HEK293 (cell line): Measurements from ENCODE around the gene MVB12B.

ENCODE experiments used
- CTCF ChIP-seq: fragments of 450-650 bp; formaldehyde crosslinking; IDR thresholded peaks from 2 replicates; pipeline ENCODE4 v1.5.1; 2016; ENCODE audit warnings: missing biosample characterization, missing genetic modification characterization
- ELK4 ChIP-seq: IDR thresholded peaks from 2 replicates; pipeline ENCODE4 v1.6.1; 2011; ENCODE audit warnings: mild to moderate bottlenecking, low read depth, low read length, borderline replicate concordance
- REPIN1 ChIP-seq: fragments of 450-650 bp; formaldehyde crosslinking; IDR thresholded peaks from 2 replicates; pipeline ENCODE4 v1.5.1; 2017; ENCODE audit warnings: missing biosample characterization, missing genetic modification characterization, low read depth
- REST ChIP-seq: fragments of 450-650 bp; formaldehyde crosslinking; IDR thresholded peaks from 2 replicates; pipeline ENCODE4 v1.5.1; 2016; ENCODE audit warnings: missing biosample characterization, missing genetic modification characterization
- SETDB1 ChIP-seq: IDR thresholded peaks from one replicate; pipeline ENCODE4 v1.6.1; 2017; ENCODE audit warnings: mild to moderate bottlenecking, low read length, moderate library complexity, mixed read lengths; ENCODE audit not compliant: insufficient read length
- ZFP3 ChIP-seq: fragments of 450-650 bp; formaldehyde crosslinking; IDR thresholded peaks from 2 replicates; pipeline ENCODE4 v1.5.1; 2016; ENCODE audit warnings: low read depth, missing biosample characterization, missing genetic modification characterization
- ZNF223 ChIP-seq: fragments of 450-650 bp; formaldehyde crosslinking; IDR thresholded peaks from 2 replicates; pipeline ENCODE4 v1.5.1; 2016; ENCODE audit warnings: missing biosample characterization, missing genetic modification characterization
- ZNF26 ChIP-seq: fragments of 450-650 bp; formaldehyde crosslinking; IDR thresholded peaks from 2 replicates; pipeline ENCODE4 v1.5.1; 2016; ENCODE audit warnings: missing biosample characterization, missing genetic modification characterization
- ZNF544 ChIP-seq: fragments of 450-650 bp; formaldehyde crosslinking; IDR thresholded peaks from 2 replicates; pipeline ENCODE4 v1.5.0; 2017; ENCODE audit warnings: missing biosample characterization, missing genetic modification characterization
- ZNF560 ChIP-seq: fragments of 450-650 bp; formaldehyde crosslinking; IDR thresholded peaks from 2 replicates; pipeline ENCODE4 v1.5.1; 2017; ENCODE audit warnings: missing biosample characterization, missing genetic modification characterization, borderline replicate concordance

- TF ChIP-seq CTCF (tag by site-specific recombination) (no peak), ELK4 (no peak), ZNF560 (tag by site-specific recombination) (no peak), ZNF223 (tag by site-specific recombination) (no peak), REST (no peak), ZNF544 (tag by site-specific recombination) (no peak), ZNF26 (no peak), REPIN1 (tag by site-specific recombination) (no peak), ZFP3 (no peak), SETDB1 (no peak)
Observed at GRCh38 chr9:126470241-126470993, 143.8 kb downstream of the MVB12B start.
